HUES64 (cell line): ENCODE data around the gene ZNF141.
"Not testable (repeated sequence)": the region's sequence is repeated elsewhere in the genome, so short reads cannot be mapped to it uniquely, and the experiment has no call there.

ENCODE experiments used
- H3K27ac ChIP-seq: 2 replicates; pipeline ENCODE4 v1.7.0; 2013; ENCODE audit warnings: low read depth, low read length, inconsistent platforms
- H3K27me3 ChIP-seq: 2 replicates; pipeline ENCODE4 v1.6.1; 2013; ENCODE audit warnings: mild to moderate bottlenecking, low read length; ENCODE audit not compliant: insufficient read depth
- H3K36me3 ChIP-seq: 2 replicates; pipeline ENCODE4 v1.6.1; 2013; ENCODE audit warnings: mild to moderate bottlenecking, low read length; ENCODE audit not compliant: insufficient read depth
- H3K4me1 ChIP-seq: 2 replicates; pipeline ENCODE4 v1.6.1; 2013; ENCODE audit warnings: mild to moderate bottlenecking, low read length, moderate library complexity; ENCODE audit not compliant: insufficient read depth
- H3K4me3 ChIP-seq: 2 replicates; pipeline ENCODE4 v1.5.1; 2013; ENCODE audit warnings: mild to moderate bottlenecking, low read length, moderate library complexity
- H3K9ac ChIP-seq: 2 replicates; pipeline ENCODE4 v1.6.1; 2013; ENCODE audit warnings: mild to moderate bottlenecking, low read depth, low read length
- H3K9me3 ChIP-seq: 2 replicates; pipeline ENCODE4 v1.6.1; 2013; ENCODE audit warnings: low read depth, low read length; ENCODE audit not compliant: insufficient read depth
- WGBS: fragments of 150-250, 120-280 bp; methylation state at CpG from one replicate; pipeline ENCODE4 v1.1.7; 2013; ENCODE audit warnings: missing lambda C conversion rate; 5-methylcytosine and 5-hydroxymethylcytosine counted together

ZNF141 gene

DNA sequence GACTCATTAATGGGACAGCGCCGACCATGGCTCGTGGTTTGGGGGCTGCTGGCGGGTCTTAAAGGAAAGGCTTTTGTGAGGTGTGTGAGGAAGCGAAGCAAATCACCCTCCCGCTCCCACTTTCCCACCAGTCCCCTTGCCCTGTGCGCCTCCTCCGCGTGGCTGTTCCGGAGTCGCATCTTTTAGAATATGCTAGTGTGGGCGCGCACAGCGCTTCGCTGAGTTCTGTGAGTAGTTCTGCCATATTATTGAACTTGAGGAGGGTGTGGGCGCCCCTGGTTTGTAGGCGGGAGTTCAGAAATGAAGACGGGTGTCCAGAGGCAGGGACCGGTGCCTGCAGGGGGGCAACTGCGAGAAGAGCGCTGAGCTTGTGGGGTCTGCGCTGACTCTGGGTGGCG, 49.1 kb downstream of the ZNF141 start:
- Histone ChIP-seq H3K27me3 (no peaks in the 10 kb centered on the region), H3K27ac (no peak overlapping the region), H3K36me3 (no peaks in the 10 kb centered on the region), H3K4me1 (no peaks in the 10 kb centered on the region), H3K4me3 (peak overlapping the region; percentile 22; the same call in 1 of the 2 replicates), H3K9me3 (peaks cover 74% of the 10 kb centered on the region), H3K9ac (no peak overlapping the region)
- 95% methylated on average over 23 of the region's 23 CpGs for WGBS

DNA sequence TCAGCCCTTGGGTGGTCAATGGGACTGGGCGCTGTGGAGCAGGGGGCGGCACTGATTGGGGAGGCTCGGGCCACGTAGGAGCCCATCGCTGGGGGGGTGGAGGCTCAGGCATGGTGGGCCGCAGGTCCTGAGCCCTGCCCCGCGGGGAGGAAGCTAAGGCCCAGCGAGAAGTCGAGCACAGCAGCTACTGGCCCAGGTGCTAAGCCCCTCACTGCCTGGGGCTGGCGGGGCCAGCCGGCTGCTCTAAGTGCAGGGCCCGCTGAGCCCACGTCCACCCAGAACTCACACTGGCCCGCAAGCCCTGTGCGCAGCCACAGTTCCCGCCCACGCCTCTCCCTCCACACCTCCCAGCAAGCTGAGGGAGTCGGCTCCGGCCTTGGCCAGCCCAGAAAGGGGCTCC, 66.4 kb downstream of the ZNF141 start:
- WGBS = 95% methylated on average over 20 of the region's 20 CpGs
- Histone ChIP-seq H3K9me3 (peaks cover 66% of the 10 kb centered on the region), H3K27me3 (no peaks in the 10 kb centered on the region), H3K4me3 (no peak overlapping the region), H3K36me3 (no peaks in the 10 kb centered on the region), H3K9ac (no peak overlapping the region), H3K4me1 (no peaks in the 10 kb centered on the region), H3K27ac (no peak overlapping the region)

DNA sequence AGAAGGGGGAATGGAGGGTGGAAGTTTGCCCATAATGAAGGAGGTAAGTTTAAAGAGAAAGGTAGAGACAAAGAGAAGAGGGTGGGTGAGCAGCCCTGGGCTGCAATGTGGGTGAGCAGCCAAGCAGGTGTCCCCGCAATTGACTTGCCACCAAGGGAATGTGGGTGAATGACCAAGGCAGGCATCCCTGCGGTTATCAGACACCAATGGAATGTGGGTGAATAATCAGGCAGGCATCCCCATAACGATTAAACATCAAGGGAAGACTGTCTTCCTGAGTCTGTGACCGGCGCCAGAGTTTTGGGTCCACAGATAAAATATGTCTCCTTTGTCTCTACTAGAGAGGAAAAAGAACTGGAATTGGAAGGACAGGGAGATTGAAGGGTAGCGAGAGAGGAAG, 70.7 kb downstream of the ZNF141 start:
- not testable (repeated sequence) for H3K4me3 ChIP-seq, H3K36me3 ChIP-seq, H3K4me1 ChIP-seq, H3K27ac ChIP-seq, H3K9ac ChIP-seq, H3K27me3 ChIP-seq
- WGBS = 91% methylated on average over 6 of the region's 6 CpGs
- peaks cover 64% of the 10 kb centered on the region for H3K9me3 ChIP-seq

DNA sequence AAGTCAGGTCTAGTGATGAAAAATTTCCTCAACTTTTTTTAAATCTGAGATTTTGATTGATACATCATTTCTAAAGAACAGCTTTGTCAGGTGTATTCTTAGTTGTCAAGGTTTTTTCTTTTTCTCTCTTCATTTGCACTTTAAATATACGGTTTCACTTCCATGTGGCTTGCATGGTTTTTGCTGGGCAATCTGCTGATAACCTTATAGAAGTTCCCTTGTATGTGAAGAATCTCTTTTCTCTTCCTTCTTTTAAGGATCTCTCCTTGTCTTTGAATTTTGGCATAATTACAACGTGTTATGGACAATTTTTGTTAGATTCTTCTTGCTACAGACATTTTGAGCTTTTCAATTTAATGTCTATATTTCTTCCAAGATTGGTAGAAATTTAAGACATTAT, 85.0 kb downstream of the ZNF141 start:
- WGBS = 100% methylated on average over 1 of the region's 2 CpGs
- H3K36me3 ChIP-seq = peaks cover 20% of the 10 kb centered on the region
- H3K27ac ChIP-seq = no peak overlapping the region
- no peaks in the 10 kb centered on the region for H3K4me1 ChIP-seq
- no peak overlapping the region for H3K4me3 ChIP-seq
- no peaks in the 10 kb centered on the region for H3K27me3 ChIP-seq
- peaks cover 87% of the 10 kb centered on the region for H3K9me3 ChIP-seq
- H3K9ac ChIP-seq = no peak overlapping the region
